PC-3 (cell line): ENCODE results near the gene ANO7. TPM values are rescaled to one million over a fixed set of nuclear protein-coding genes. Genes with fewer than 3 reads are reported as not detected.

Source experiments
- ATAC-seq: fragments of 200-7000 bp; cut with Tn5 transposase; 2 replicates; pipeline ENCODE4 v1.9.1; 2020; ENCODE audit warnings: mild to moderate bottlenecking, moderate library complexity
- BruUV-seq: library from RNA; stranded (reverse); fragments of 400-500 nt; replicated peaks from 2 replicates; lab custom pipeline; 2021; lab: Mats Ljungman, UMichigan
- CTCF ChIA-PET: fragments of 300-600 bp; sonication (Branson Sonifier 250); formaldehyde crosslinking; loops from one replicate; lab custom pipeline; 2022; ENCODE audit warnings: antibody characterized with exemption; lab: Charles Lee
- POLR2A ChIA-PET: fragments of 300-600 bp; sonication (Branson Sonifier 250); formaldehyde crosslinking; loops from one replicate; lab custom pipeline; 2022; ENCODE audit warnings: antibody characterized with exemption; ENCODE audit not compliant: unreplicated experiment; lab: Charles Lee
- DNase-seq: peaks from one replicate; pipeline ENCODE4 v3.0.0-alpha.2; 2015
- H2AFZ ChIP-seq: fragments of 300-600 bp; sonication (generic); 2 replicates; pipeline ENCODE4 v1.6.0; 2016; ENCODE audit warnings: antibody characterized with exemption, low read length
- H3F3A ChIP-seq: fragments of 300-600 bp; sonication (generic); one replicate; pipeline ENCODE4 v1.6.0; 2017; ENCODE audit warnings: antibody characterized with exemption, low read length, control low read depth, mild to moderate bottlenecking; ENCODE audit not compliant: unreplicated experiment
- H3K27ac ChIP-seq: fragments of 300-600 bp; sonication (generic); 2 replicates; pipeline ENCODE4 v1.5.1; 2016; ENCODE audit warnings: mild to moderate bottlenecking, low read length
- H3K27me3 ChIP-seq: fragments of 300-600 bp; sonication (generic); 2 replicates; pipeline ENCODE4 v1.6.1; 2016; ENCODE audit warnings: low read length, mixed read lengths
- H3K36me3 ChIP-seq: fragments of 300-600 bp; sonication (generic); 2 replicates; pipeline ENCODE4 v1.6.1; 2016; ENCODE audit warnings: low read depth, mixed run types, low read length, mixed read lengths
- H3K4me1 ChIP-seq: fragments of 300-600 bp; sonication (generic); 2 replicates; pipeline ENCODE4 v1.5.1; 2016; ENCODE audit warnings: low read length; ENCODE audit not compliant: insufficient read depth
- H3K4me2 ChIP-seq: fragments of 300-600 bp; sonication (generic); 2 replicates; pipeline ENCODE4 v1.6.0; 2016; ENCODE audit warnings: low read length
- H3K4me3 ChIP-seq: fragments of 300-600 bp; sonication (generic); 2 replicates; pipeline ENCODE4 v1.5.1; 2016; ENCODE audit warnings: mild to moderate bottlenecking, low read length, mixed read lengths
- H3K79me2 ChIP-seq: fragments of 300-600 bp; sonication (generic); 2 replicates; pipeline ENCODE4 v1.6.1; 2017; ENCODE audit warnings: low read length, mixed read lengths
- H3K9ac ChIP-seq: fragments of 300-600 bp; sonication (generic); 2 replicates; pipeline ENCODE4 v1.6.0; 2016; ENCODE audit warnings: mild to moderate bottlenecking, low read length
- H3K9me2 ChIP-seq: fragments of 300-600 bp; sonication (generic); replicated peaks from 2 replicates; pipeline ENCODE4 v1.6.1; 2016; ENCODE audit warnings: mixed run types, low read length, mixed read lengths
- H3K9me3 ChIP-seq: fragments of 300-600 bp; sonication (generic); 2 replicates; pipeline ENCODE4 v1.6.1; 2016; ENCODE audit warnings: low read length, mixed read lengths
- H4K20me1 ChIP-seq: fragments of 300-600 bp; sonication (generic); 2 replicates; pipeline ENCODE4 v1.6.1; 2016; ENCODE audit warnings: low read length, mixed read lengths
- CTCF ChIP-seq: fragments of 300-600 bp; sonication (generic); conservative IDR thresholded peaks from 2 replicates; pipeline ENCODE4 v1.5.1; 2017; ENCODE audit warnings: antibody characterized with exemption, low read depth, mild to moderate bottlenecking, low read length
- EZH2 ChIP-seq: fragments of 300-600 bp; sonication (generic); IDR thresholded peaks from one replicate; pipeline ENCODE4 v1.6.1; 2017; ENCODE audit warnings: antibody characterized with exemption, mild to moderate bottlenecking, low read length; ENCODE audit not compliant: unreplicated experiment
- EZH2phosphoT487 ChIP-seq: fragments of 300-600 bp; sonication (generic); IDR thresholded peaks from 2 replicates; pipeline ENCODE4 v1.6.1; 2018; ENCODE audit warnings: mild to moderate bottlenecking, antibody characterized with exemption, low read length, borderline replicate concordance
- intact Hi-C: fragments of 100-400 bp; cut with micrococcal nuclease; formaldehyde crosslinking; loops from 2 replicates; pipeline ENCODE4 v1.9.0; 2023
- total RNA-seq: library from RNA; depleted of rRNA; stranded (reverse); fragments of >200 nt; gene quantifications from 2 replicates; pipeline ENCODE4 v1.2.3, GENCODE V29; 2014

The ANO7 gene
- total RNA-seq, 1 experiment from 2014 or later, result 2.6 TPM

GRCh38 chr2:241260911-241261310, 72.4 kb downstream of the ANO7 start:
- intact Hi-C loops, result no loop called here
- no peaks in the 10 kb centered on the region for H3K9me3 ChIP-seq
- POLR2A ChIA-PET, result no interaction called here
- peaks cover 70% of the 10 kb centered on the region for H3K36me3 ChIP-seq
- H3K27ac ChIP-seq, result no peak overlapping the region
- 0 out of 2 replicates have a peak, but pooled peaks cover 6% of the 10 kb centered on the region for H4K20me1 ChIP-seq
- DNase-seq (no peak), ATAC-seq (no peak)
- no peaks in the 10 kb centered on the region for H3K79me2 ChIP-seq
- no peak overlapping the region for H3K9ac ChIP-seq
- no peak overlapping the region for H2AFZ ChIP-seq
- H3K9me2 ChIP-seq, result no peaks in the 10 kb centered on the region
- no peaks in the 10 kb centered on the region for H3K27me3 ChIP-seq
- H3K4me1 ChIP-seq, result no peaks in the 10 kb centered on the region
- BruUV-seq, result no TSS peak
- no peaks in the 10 kb centered on the region for H3F3A ChIP-seq
- no peak for TF ChIP-seq CTCF
- no peak for TF ChIP-seq EZH2
- TF ChIP-seq EZH2phosphoT487, result no peak
- no peak overlapping the region for H3K4me2 ChIP-seq
- H3K4me3 ChIP-seq, result no peak overlapping the region
- CTCF ChIA-PET, result no interaction called here

DNA sequence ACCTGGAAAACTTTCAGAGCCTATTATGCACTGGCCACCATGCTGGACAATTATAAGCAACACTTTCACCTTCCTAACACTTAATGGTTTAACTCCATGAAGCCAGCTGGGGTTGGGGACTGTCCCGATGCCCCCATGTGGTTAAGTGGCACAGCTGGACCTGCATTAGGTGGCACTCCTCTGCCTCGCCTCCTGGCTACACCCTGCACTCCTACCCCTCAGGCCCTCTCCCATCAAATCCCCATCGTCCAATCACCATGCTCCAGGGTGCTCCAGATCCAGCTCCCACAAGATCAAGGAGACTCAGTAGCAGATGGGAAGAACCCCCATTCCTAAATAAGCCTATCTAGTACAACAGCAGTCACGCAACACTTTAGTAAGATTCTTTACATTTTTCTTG, 73.2 kb downstream of the ANO7 start:
- ChIA-PET POLR2A (no interaction called here), CTCF (no interaction called here)
- ATAC-seq (no peak), DNase-seq (no peak)
- no TSS peak for BruUV-seq
- Histone ChIP-seq H3K4me3 (no peak overlapping the region), H3K4me2 (no peak overlapping the region), H3K9me3 (no peaks in the 10 kb centered on the region), H4K20me1 (0 out of 2 replicates have a peak, but pooled peaks cover 6% of the 10 kb centered on the region), H3K27me3 (no peaks in the 10 kb centered on the region), H3K9me2 (no peaks in the 10 kb centered on the region), H3K4me1 (no peaks in the 10 kb centered on the region), H3K36me3 (peaks cover 70% of the 10 kb centered on the region), H3F3A (no peaks in the 10 kb centered on the region), H3K9ac (no peak overlapping the region), H2AFZ (no peak overlapping the region), H3K27ac (no peak overlapping the region), H3K79me2 (no peaks in the 10 kb centered on the region)
- intact Hi-C loops, result no loop called here
- TF ChIP-seq EZH2phosphoT487 (no peak), CTCF (no peak), EZH2 (no peak)

DNA sequence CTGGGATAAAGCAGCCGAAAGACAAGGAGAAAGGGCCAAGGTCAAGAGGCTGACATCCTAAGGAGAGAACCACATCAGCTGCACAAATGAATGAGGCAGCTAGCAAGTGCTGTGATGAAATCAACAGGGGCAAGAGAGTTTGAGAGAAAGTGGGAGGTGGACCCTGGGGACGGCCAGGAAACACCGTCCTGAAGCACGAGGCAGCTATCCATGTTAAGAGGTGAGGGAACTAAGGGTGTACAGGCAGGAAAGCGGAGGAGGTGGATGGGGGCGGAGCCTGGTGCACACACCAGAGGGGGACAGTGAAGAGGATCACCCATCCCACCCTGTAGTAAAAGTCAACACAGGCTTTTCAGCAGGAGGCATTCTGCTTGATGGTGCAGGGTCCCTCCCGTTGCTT, 74.6 kb downstream of the ANO7 start:
- Histone ChIP-seq H3K79me2 (peaks cover 9% of the 10 kb centered on the region), H2AFZ (no peak overlapping the region), H3K4me3 (no peak overlapping the region), H3F3A (no peaks in the 10 kb centered on the region), H3K36me3 (peaks cover 72% of the 10 kb centered on the region), H3K27ac (no peak overlapping the region), H3K9me3 (no peaks in the 10 kb centered on the region), H3K27me3 (no peaks in the 10 kb centered on the region), H3K4me1 (no peaks in the 10 kb centered on the region), H4K20me1 (0 out of 2 replicates have a peak, but pooled peaks cover 9% of the 10 kb centered on the region), H3K4me2 (no peak overlapping the region), H3K9ac (no peak overlapping the region), H3K9me2 (no peaks in the 10 kb centered on the region)
- intact Hi-C loops, result no loop called here
- TF ChIP-seq CTCF, result no peak
- TF ChIP-seq EZH2, result no peak
- no peak for TF ChIP-seq EZH2phosphoT487
- DNase-seq, result no peak
- POLR2A ChIA-PET, result no interaction called here
- no peak for ATAC-seq
- BruUV-seq, result no TSS peak
- CTCF ChIA-PET, result no interaction called here
